GM18499 (cell line): Measurements from ENCODE around the gene ABR.
"Not testable (repeated sequence)": the region's sequence is repeated elsewhere in the genome, so short reads cannot be mapped to it uniquely, and the experiment has no call there.

Experiments used
- ATAC-seq: cut with Tn5 transposase; IDR thresholded peaks from one replicate; pipeline ENCODE4 v1.9.1; 2021; ENCODE audit warnings: moderate number of reproducible peaks; ENCODE audit not compliant: insufficient read depth, unreplicated experiment

ABR gene

GRCh38 chr17:1074886-1075605 lies 104.7 kb downstream of the ABR start:
- ATAC-seq, result no peak

GRCh38 chr17:1073963-1074625 lies 105.7 kb downstream of the ABR start:
- ATAC-seq, result not testable (repeated sequence)

- no peak for ATAC-seq
Measured at GRCh38 chr17:1073241-1073962, 106.4 kb downstream of the ABR start.

GRCh38 chr17:1072551-1072961 lies 107.2 kb downstream of the ABR start:
- no peak for ATAC-seq

GRCh38 chr17:1071103-1071825 lies 108.5 kb downstream of the ABR start:
- ATAC-seq, result no peak

GRCh38 chr17:1070411-1070810 lies 109.4 kb downstream of the ABR start:
- ATAC-seq, result no peak

GRCh38 chr17:1069847-1070246 lies 109.9 kb downstream of the ABR start:
- ATAC-seq, result no peak

GRCh38 chr17:1068356-1068755 lies 111.4 kb downstream of the ABR start:
- ATAC-seq, result no peak

GRCh38 chr17:1067282-1067956 lies 112.4 kb downstream of the ABR start:
- ATAC-seq, result no peak

- ATAC-seq, result not testable (repeated sequence)
Measured at GRCh38 chr17:1065416-1065815, 114.4 kb downstream of the ABR start.

GRCh38 chr17:1060991-1061390 lies 118.8 kb downstream of the ABR start:
- no peak for ATAC-seq

- no peak for ATAC-seq
Measured at GRCh38 chr17:1059131-1059795, 120.5 kb downstream of the ABR start.

- ATAC-seq, result no peak
Measured at GRCh38 chr17:1058423-1059130, 121.2 kb downstream of the ABR start.

GRCh38 chr17:1056761-1057160 lies 123.0 kb downstream of the ABR start:
- ATAC-seq, result no peak

- ATAC-seq, result no peak
Measured at GRCh38 chr17:1055751-1056645, 123.8 kb downstream of the ABR start.

- no peak for ATAC-seq
Measured at GRCh38 chr17:1055231-1055630, 124.5 kb downstream of the ABR start.

GRCh38 chr17:1054656-1055055 lies 125.1 kb downstream of the ABR start:
- ATAC-seq, result no peak
